ENCODE results near the gene SLC25A10. TPM values are rescaled to one million over a fixed set of nuclear protein-coding genes. Genes with fewer than 3 reads are reported as not detected.

SLC25A10 gene
- total and polyA plus RNA-seq, 2 donors (not counting 3 experiments of a cell fraction or from before 2014, with no cell fraction given) = 16.7 to 17.2 TPM

GRCh38 chr17:81686614-81687013 is 25.5 kb upstream of the SLC25A10 start:
- no peak overlapping the region for H3K4me3 ChIP-seq (replicated peaks in 1 of 3; ENCODE audit: insufficient read depth in 1 of 3, low read depth in 1 of 3, low read length in 3 of 3)
- H3K27ac ChIP-seq (ENCODE audit: insufficient read depth, low read depth, low read length) = no peak overlapping the region
- TF ChIP-seq POLR2A (IDR thresholded peaks at IDR 0.05; ENCODE audit: low read depth, low read length) (no peak), MYC (IDR thresholded peaks at IDR 0.05; ENCODE audit: low read depth, low read length) (no peak), FOS (IDR thresholded peaks at IDR 0.05; ENCODE audit: borderline replicate concordance, insufficient read depth, low read length) (no peak), CTCF (IDR thresholded peaks at IDR 0.05; ENCODE audit: extremely low read depth in 1 of 2, insufficient read depth in 1 of 2, low read depth in 1 of 2, low read length in 2 of 2) (no peak), POLR2AphosphoS5 (IDR thresholded peaks at IDR 0.05; ENCODE audit: insufficient read depth, low read depth, low read length) (no peak), EZH2 (IDR thresholded peaks at IDR 0.05; ENCODE audit: borderline replicate concordance, low read depth, low read length, severe bottlenecking) (no peak), GATA2 (IDR thresholded peaks at IDR 0.05; ENCODE audit: insufficient read depth, insufficient read length, low read depth, low read length) (no peak), JUN (IDR thresholded peaks at IDR 0.05; ENCODE audit: borderline replicate concordance, insufficient read depth, insufficient read length, low read depth) (no peak)
- TF ChIP-seq, protein P1, sequence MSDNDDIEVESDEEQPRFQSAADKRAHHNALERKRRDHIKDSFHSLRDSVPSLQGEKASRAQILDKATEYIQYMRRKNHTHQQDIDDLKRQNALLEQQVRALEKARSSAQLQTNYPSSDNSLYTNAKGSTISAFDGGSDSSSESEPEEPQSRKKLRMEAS (IDR thresholded peaks at IDR 0.05; ENCODE audit: insufficient read depth, insufficient read length) = no peak
- DNase-seq (ENCODE audit: low read depth, low spot score) (no peak), FAIRE-seq (no peak)
- H2AFZ ChIP-seq (ENCODE audit: low read depth, low read length) = no peak overlapping the region
- H3K9ac ChIP-seq (replicated peaks; ENCODE audit: extremely low read depth, insufficient read depth, low read length) = no peak overlapping the region
- BruUV-seq (replicated peaks) = no TSS peak
- H3K79me2 ChIP-seq (ENCODE audit: control insufficient read depth, insufficient read depth, low read length) = peaks cover 78% of the 10 kb centered on the region
- H3K4me2 ChIP-seq (ENCODE audit: insufficient read depth, low read length) = no peak overlapping the region
- no peaks in the 10 kb centered on the region for H3K9me1 ChIP-seq (replicated peaks; ENCODE audit: control insufficient read depth, extremely low read depth, insufficient read depth, low read length)
- CTCF ChIA-PET = no interaction called here
- dilution Hi-C loops (cut with MboI; ENCODE audit: extremely low pct_ligation_motif_present, low sequenced_read_pairs) (no loop called here), intact Hi-C loops (cut with micrococcal nuclease) (no loop called here)
- POLR2A ChIA-PET = no interaction called here
- H3K4me1 ChIP-seq (ENCODE audit: control insufficient read depth, extremely low read depth, insufficient read depth, low read length) = peaks cover 16% of the 10 kb centered on the region
- no peaks in the 10 kb centered on the region for H4K20me1 ChIP-seq (replicated peaks; ENCODE audit: control insufficient read depth, extremely low read depth, insufficient read depth, low read length)
- no peaks in the 10 kb centered on the region for H3K27me3 ChIP-seq (ENCODE audit: control insufficient read depth in 2 of 2, insufficient read depth in 2 of 2, low read length in 2 of 2)
- no peaks in the 10 kb centered on the region for H3K9me3 ChIP-seq (replicated peaks; ENCODE audit: control insufficient read depth, insufficient read depth, low read length)
- H3K36me3 ChIP-seq (ENCODE audit: control insufficient read depth in 2 of 2, extremely low read depth in 1 of 2, insufficient read depth in 2 of 2, low read length in 2 of 2) = peaks cover 11 to 58% of the 10 kb centered on the region in 2 experiments
